Mesenteric fat pad (tissue), 1 donor: ENCODE measurements around the gene IQCK. TPM values are rescaled to one million over a fixed set of nuclear protein-coding genes. Genes with fewer than 3 reads are reported as not detected.

ENCODE experiments used
- DNase-seq: peaks from one replicate; pipeline ENCODE4 v3.0.0-alpha.2; 2020; ENCODE audit warnings: low spot score
- total RNA-seq: library from RNA; stranded (reverse); fragmentation: NEBNext Ultra II Directional; extraction: Animal tissue kit (Norgen Biotek cat#: 25700); gene quantifications from one replicate; pipeline ENCODE4 v1.2.1, GENCODE V29; 2021
- donor health status: DM: yes; HTN: yes; CAD: no.

IQCK gene
- total RNA-seq, 1 donor from 2014 or later, result 9.7 TPM

- no peak for DNase-seq
Observed at GRCh38 chr16:19858340-19859018, 140.4 kb downstream of the IQCK start.

- DNase-seq, result no peak
Observed at GRCh38 chr16:19859166-19859565, 141.1 kb downstream of the IQCK start.

GRCh38 chr16:19859603-19860002, 141.5 kb downstream of the IQCK start:
- DNase-seq, result no peak

GRCh38 chr16:19860166-19861041, 142.3 kb downstream of the IQCK start:
- DNase-seq, result no peak

- no peak for DNase-seq
Observed at GRCh38 chr16:19861133-19861532, 143.1 kb downstream of the IQCK start.

- DNase-seq, result no peak
Observed at GRCh38 chr16:19861811-19862327, 143.8 kb downstream of the IQCK start.

GRCh38 chr16:19863990-19864389, 145.9 kb downstream of the IQCK start:
- DNase-seq, result no peak

DNA sequence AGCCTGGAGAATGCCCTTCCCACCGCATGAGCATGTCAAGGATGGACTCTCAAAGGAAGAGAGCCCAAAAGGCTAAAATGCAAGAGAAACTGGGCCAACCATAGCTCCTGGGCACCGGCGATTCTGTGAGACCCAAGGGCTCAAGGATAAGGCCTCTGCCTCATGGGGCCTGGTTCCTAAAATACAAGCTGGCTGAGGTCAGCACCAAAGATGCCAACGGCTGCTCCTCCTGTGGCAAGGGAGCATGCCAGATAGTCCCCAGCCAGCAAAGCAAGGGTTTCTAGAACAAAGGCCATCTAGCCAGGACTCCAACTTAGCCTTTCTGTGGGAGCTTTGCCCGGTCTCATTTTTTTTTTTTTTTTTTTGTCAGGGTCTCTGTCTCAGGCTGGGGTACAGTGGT, 146.5 kb downstream of the IQCK start:
- no peak for DNase-seq

- DNase-seq, result no peak
Observed at GRCh38 chr16:19868421-19868820, 150.3 kb downstream of the IQCK start.

GRCh38 chr16:19871721-19872120, 153.7 kb downstream of the IQCK start:
- no peak for DNase-seq

DNA sequence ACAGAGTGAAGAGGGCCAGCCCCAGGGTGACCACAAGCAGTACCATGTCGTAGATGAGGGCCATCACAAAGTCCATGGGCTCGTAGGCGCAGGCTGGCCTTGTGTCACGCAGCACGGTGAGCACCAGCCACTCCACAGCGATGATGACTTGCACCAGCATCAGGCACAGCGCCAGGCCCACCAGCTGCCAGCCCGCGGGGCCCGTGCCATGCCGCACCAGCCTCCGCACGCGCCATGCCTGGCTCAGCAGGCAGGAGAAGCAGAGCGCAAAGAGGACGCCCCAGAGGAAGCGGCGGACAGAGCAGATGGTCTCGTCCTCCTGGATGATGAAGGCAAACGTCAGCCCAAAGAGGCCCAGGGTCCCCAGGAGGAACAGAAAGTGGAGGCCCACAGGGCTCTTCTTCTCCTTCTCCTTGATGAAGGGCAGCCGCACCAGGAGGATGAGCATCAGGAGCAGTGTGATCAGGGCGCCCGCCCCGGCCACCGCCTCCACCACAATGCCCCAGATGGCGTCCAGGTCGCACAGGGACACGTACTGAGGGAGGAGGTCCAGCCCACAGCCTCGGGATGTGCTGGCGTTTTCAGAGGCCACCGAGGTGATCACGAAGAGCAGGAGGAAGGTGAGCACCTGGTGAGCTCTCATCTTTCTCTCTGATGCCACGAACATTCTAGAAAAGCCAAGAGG, 154.2 kb downstream of the IQCK start:
- DNase-seq, result no peak

DNA sequence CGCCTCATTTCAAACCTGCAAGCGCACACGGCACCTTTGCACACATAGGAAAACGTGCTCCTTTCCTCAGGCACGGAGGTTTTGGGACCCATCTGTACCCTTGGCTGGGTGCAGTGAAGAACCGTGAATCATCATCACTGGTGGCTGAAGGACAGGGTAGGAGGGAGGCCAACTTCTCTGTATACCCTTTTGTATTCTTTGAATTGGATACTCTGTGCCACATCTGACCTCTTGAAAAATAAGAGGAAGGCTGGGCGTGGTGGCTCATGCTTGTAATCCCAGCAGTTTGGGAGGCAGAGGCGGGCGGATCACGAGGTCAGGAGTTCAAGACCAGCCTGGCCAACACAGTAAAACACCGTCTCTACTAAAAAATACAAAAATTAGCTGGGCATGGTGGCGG, 154.9 kb downstream of the IQCK start:
- DNase-seq, result no peak

GRCh38 chr16:19874026-19874425, 156.0 kb downstream of the IQCK start:
- DNase-seq, result no peak

DNA sequence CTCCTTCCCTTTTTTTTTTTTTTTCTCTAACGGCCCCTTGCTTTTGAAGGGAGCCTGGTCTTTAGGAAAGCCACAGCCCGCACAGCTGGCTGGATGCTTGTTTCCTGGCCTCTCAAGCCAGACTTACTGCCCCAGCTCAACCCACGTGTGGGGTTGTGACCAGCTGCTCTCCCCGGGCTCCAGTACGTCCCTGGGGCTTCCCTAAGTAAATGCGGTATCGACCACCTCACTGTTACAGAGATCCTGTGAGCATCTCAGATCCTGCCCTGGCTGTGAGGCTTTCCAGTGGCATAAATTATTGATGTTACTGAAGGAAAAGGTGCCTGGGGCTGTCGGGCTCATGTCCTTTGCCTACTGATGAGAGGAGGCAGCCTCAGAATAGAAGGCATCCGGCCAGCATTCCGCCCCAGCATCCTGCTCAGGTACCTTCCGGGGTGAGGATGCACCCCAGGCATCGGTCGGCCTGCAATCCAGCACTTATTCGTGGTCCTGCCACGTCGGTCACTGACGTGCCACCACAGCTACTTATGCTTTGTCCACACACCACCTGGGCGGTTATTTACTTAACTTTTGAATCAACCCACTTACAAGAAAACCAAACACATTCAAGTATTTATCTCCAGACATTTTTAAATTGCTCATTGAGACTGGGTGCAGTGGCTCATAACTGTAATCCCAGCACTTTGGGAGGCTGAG, 156.9 kb downstream of the IQCK start:
- DNase-seq, result no peak

GRCh38 chr16:19875900-19876299, 157.8 kb downstream of the IQCK start:
- no peak for DNase-seq

DNA sequence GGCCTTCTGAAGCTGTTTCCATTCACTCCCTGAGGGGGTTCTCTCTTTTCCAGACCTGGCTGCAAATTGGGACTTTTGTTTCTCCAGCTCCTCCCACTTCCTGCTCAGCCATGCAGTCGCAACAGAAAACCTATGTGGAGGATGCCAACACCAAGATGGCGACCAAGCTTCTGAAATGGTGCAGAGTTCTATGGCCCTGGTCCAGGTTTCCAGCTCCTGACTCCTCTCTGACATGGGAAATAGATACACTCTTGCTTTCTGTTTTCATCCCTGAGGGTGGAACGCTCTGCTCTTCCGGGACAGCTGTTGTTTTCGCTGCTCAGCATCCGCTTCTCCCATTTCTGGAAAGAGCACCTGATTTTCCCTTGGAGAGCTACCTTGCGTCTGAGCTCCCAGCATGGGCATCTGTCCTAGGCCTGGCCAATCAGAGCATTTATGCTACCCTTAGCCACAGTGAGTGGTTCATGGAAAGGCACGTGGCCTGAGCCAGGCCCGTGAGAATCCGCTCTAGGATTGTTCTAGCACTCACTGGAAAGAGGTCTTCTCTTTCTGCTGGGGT, 158.5 kb downstream of the IQCK start:
- no peak for DNase-seq

GRCh38 chr16:19878757-19879156, 160.7 kb downstream of the IQCK start:
- no peak for DNase-seq

GRCh38 chr16:19879241-19879792, 161.2 kb downstream of the IQCK start:
- DNase-seq, result no peak

- DNase-seq, result no peak
Observed at GRCh38 chr16:19881028-19881427, 163.0 kb downstream of the IQCK start.

GRCh38 chr16:19881783-19882182, 163.7 kb downstream of the IQCK start:
- DNase-seq, result no peak

- no peak for DNase-seq
Observed at GRCh38 chr16:19882186-19882585, 164.1 kb downstream of the IQCK start.
